B cell (primary cell): ENCODE measurements around the gene XDH. TPM values are rescaled to one million over a fixed set of nuclear protein-coding genes. Genes with fewer than 3 reads are reported as not detected.

Experiments
- ATAC-seq: fragments of 200-7000 bp; cut with Tn5 transposase; one replicate; pipeline ENCODE4 v1.10.0; 2021; ENCODE audit warnings: low read depth, mild to moderate bottlenecking, moderate number of reproducible peaks, moderate library complexity
- CTCF ChIA-PET: fragments of 350-600 bp; sonication (Branson Sonifier 250); formaldehyde crosslinking; loops from one replicate; lab custom pipeline; 2021; ENCODE audit warnings: antibody characterized with exemption, inconsistent platforms; lab: Charles Lee
- POLR2A ChIA-PET: fragments of 350-600 bp; sonication (Branson Sonifier 250); formaldehyde crosslinking; loops from one replicate; lab custom pipeline; 2021; ENCODE audit warnings: antibody characterized with exemption; lab: Charles Lee
- DNase-seq: peaks from one replicate; pipeline ENCODE4 v3.0.0; 2013
- H2AFZ ChIP-seq: 2 replicates; pipeline ENCODE4 v1.6.1; 2012; ENCODE audit warnings: mild to moderate bottlenecking, low read depth, low read length; ENCODE audit not compliant: insufficient read depth, poor library complexity, severe bottlenecking
- H3K27ac ChIP-seq, 2 donors: 1 replicate in 1 of 2; 2 replicates in 1 of 2; pipeline ENCODE4 v1.5.1; 2012 to 2013; ENCODE audit warnings: low read length in 2 of 2, mild to moderate bottlenecking in 2 of 2, moderate library complexity in 1 of 2
- H3K27me3 ChIP-seq, 4 experiments: fragments of 200-600 bp in 1 of 4; sonication (generic) in 1 of 4; replicated peaks in 1 of 4; 1 replicate in 2 of 4; 2 replicates in 2 of 4; pipeline versions ENCODE4 v1.6.1 to v1.7.0; 2013 to 2016; ENCODE audit warnings: low read length in 3 of 4, mild to moderate bottlenecking in 2 of 4, mixed read lengths in 1 of 4, moderate library complexity in 1 of 4; ENCODE audit not compliant: insufficient read depth in 4 of 4, control insufficient read depth in 3 of 4; ENCODE audit errors: control extremely low read depth in 1 of 4
- H3K36me3 ChIP-seq, 2 experiments: replicated peaks in 1 of 2; 1 replicate in 1 of 2; 2 replicates in 1 of 2; pipeline versions ENCODE4 v1.6.1 to v1.7.1; 2013; ENCODE audit warnings: low read length in 1 of 2; ENCODE audit not compliant: insufficient read depth in 2 of 2, control insufficient read depth in 1 of 2; ENCODE audit errors: control extremely low read depth in 1 of 2, extremely low read depth in 1 of 2
- H3K4me1 ChIP-seq, 2 donors: fragments of 200-600 bp in 1 of 2; sonication (generic) in 1 of 2; 1 replicate in 1 of 2; 2 replicates in 1 of 2; pipeline versions ENCODE4 v1.5.1 to v1.6.1; 2013 to 2017; ENCODE audit warnings: low read length in 2 of 2; ENCODE audit not compliant: control insufficient read depth in 2 of 2, insufficient read depth in 2 of 2
- H3K4me2 ChIP-seq: replicated peaks from 2 replicates; pipeline ENCODE3; 2012; ENCODE audit warnings: mild to moderate bottlenecking, low read depth, low read length; ENCODE audit not compliant: poor library complexity, severe bottlenecking
- H3K4me3 ChIP-seq, 5 experiments: fragments of 200-600 bp in 1 of 5; sonication (generic) in 1 of 5; 1 replicate in 3 of 5; 2 replicates in 2 of 5; pipeline versions ENCODE4 v1.5.1 to v1.7.0; 2011 to 2016; ENCODE audit warnings: low read length in 4 of 5, mild to moderate bottlenecking in 4 of 5, low read depth in 2 of 5, control low read depth in 1 of 5, moderate library complexity in 1 of 5; ENCODE audit not compliant: insufficient read depth in 1 of 5; ENCODE audit errors: control extremely low read depth in 1 of 5, extremely low read depth in 1 of 5
- H3K79me2 ChIP-seq: fragments of 200-600 bp; sonication (generic); one replicate; pipeline ENCODE4 v1.6.0; 2016; ENCODE audit warnings: low read length; ENCODE audit not compliant: control insufficient read depth, insufficient read depth
- H3K9ac ChIP-seq: fragments of 200-600 bp; sonication (generic); 2 replicates; pipeline ENCODE4 v1.6.1; 2017; ENCODE audit warnings: mild to moderate bottlenecking, low read length, moderate library complexity
- H3K9me3 ChIP-seq, 3 donors: one replicate each; pipeline versions ENCODE4 v1.6.1 to v1.7.1; 2013; ENCODE audit warnings: low read length in 2 of 3; ENCODE audit not compliant: control insufficient read depth in 2 of 3, insufficient read depth in 1 of 3; ENCODE audit errors: control extremely low read depth in 1 of 3
- H4K20me1 ChIP-seq: 2 replicates; pipeline ENCODE4 v1.6.0; 2012; ENCODE audit warnings: mild to moderate bottlenecking, low read length; ENCODE audit not compliant: insufficient read depth, control insufficient read depth, poor library complexity, severe bottlenecking
- H3K27ac Mint-ChIP-seq: one replicate; pipeline ENCODE4 v1.8.0; 2021; ENCODE audit warnings: mixed read lengths
- H3K27me3 Mint-ChIP-seq: one replicate; pipeline ENCODE4 v1.8.0; 2021; ENCODE audit warnings: mixed read lengths
- H3K4me1 Mint-ChIP-seq: one replicate; pipeline ENCODE4 v1.8.0; 2021; ENCODE audit warnings: mixed read lengths
- H3K4me3 Mint-ChIP-seq: one replicate; pipeline ENCODE4 v1.8.0; 2021; ENCODE audit warnings: mixed read lengths
- H3K9me3 Mint-ChIP-seq: one replicate; pipeline ENCODE4 v1.8.0; 2022; ENCODE audit warnings: mixed read lengths; ENCODE audit not compliant: insufficient read depth
- EZH2 ChIP-seq: IDR thresholded peaks from 2 replicates; pipeline ENCODE4 v1.6.1; 2012; ENCODE audit warnings: borderline replicate concordance, low read depth, mild to moderate bottlenecking, moderate library complexity, low read length; ENCODE audit not compliant: insufficient read depth, poor library complexity, severe bottlenecking
- WGBS: methylation state at CpG from one replicate; pipeline ENCODE4 v1.1.5; 2013; ENCODE audit warnings: missing lambda C conversion rate; ENCODE audit not compliant: insufficient coverage; 5-methylcytosine and 5-hydroxymethylcytosine counted together
- intact Hi-C: fragments of 100-400 bp; cut with micrococcal nuclease; formaldehyde crosslinking; loops from one replicate; pipeline ENCODE4 v1.10.0; 2022
- polyA plus RNA-seq: library from polyadenylated mRNA; depleted of rRNA; stranded (reverse); fragments of >200 nt; gene quantifications from 2 replicates; pipeline ENCODE4 v1.2.3, GENCODE V29; 2012
- total RNA-seq, 2 donors: library from RNA; stranded (reverse); fragments of 120-200 nt in 1 of 2; gene quantifications; 1 replicate in 1 of 2; 2 replicates in 1 of 2; pipeline versions ENCODE4 v1.2.3 to v1.2.4, GENCODE V29; 2013 to 2022
- TF ChIP-seq, protein P1 (sequence below): fragments of 200-600 bp; IDR thresholded peaks from one replicate; pipeline ENCODE4 v1.8.0; 2022; ENCODE audit warnings: antibody characterized with exemption, mild to moderate bottlenecking

The XDH gene
- total and polyA plus RNA-seq, 2 donors (not counting 1 experiment from before 2014, with no cell fraction given) = not detected

DNA sequence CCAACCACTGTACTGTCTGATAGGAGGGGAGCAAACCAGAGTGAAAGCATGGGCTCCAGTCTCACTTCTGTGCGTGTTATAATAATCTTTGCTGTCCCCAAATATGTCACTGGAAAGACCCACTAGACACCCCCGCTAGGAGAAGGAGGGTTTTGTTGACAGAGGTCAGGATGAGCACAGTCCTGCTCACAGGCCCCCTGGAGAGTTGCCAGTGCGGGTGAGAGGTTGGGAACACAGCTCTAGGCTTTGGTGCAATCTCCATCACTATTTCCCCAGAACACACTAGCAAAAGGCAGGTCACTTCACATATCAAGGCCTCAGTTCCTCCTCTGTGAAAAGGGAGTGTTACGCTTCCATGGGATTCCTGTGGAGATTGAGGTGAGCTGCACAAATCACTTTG is 9.7 kb downstream of the XDH start:
- ATAC-seq = no peak
- no peaks in the 10 kb centered on the region for H3K9me3 ChIP-seq
- ChIA-PET CTCF (no interaction called here), POLR2A (no interaction called here)
- no peak overlapping the region for H3K9ac ChIP-seq
- H3K4me1 ChIP-seq = no peaks in the 10 kb centered on the region
- intact Hi-C loops = no loop called here
- H3K27ac ChIP-seq = no peak overlapping the region
- H4K20me1 ChIP-seq = no peaks in the 10 kb centered on the region
- H3K36me3 ChIP-seq = no peaks in the 10 kb centered on the region
- H3K79me2 ChIP-seq = no peaks in the 10 kb centered on the region
- H2AFZ ChIP-seq = no peak overlapping the region
- H3K27me3 Mint-ChIP-seq = peaks cover 26% of the 10 kb centered on the region
- H3K4me3 ChIP-seq = no peak overlapping the region
- peaks cover 0 to 2% (median 1%) of the 10 kb centered on the region in 4 experiments for H3K27me3 ChIP-seq
- H3K4me1 Mint-ChIP-seq = no peaks in the 10 kb centered on the region
- H3K4me2 ChIP-seq = no peak overlapping the region
- TF ChIP-seq EZH2 = no peak
- TF ChIP-seq, protein P1, sequence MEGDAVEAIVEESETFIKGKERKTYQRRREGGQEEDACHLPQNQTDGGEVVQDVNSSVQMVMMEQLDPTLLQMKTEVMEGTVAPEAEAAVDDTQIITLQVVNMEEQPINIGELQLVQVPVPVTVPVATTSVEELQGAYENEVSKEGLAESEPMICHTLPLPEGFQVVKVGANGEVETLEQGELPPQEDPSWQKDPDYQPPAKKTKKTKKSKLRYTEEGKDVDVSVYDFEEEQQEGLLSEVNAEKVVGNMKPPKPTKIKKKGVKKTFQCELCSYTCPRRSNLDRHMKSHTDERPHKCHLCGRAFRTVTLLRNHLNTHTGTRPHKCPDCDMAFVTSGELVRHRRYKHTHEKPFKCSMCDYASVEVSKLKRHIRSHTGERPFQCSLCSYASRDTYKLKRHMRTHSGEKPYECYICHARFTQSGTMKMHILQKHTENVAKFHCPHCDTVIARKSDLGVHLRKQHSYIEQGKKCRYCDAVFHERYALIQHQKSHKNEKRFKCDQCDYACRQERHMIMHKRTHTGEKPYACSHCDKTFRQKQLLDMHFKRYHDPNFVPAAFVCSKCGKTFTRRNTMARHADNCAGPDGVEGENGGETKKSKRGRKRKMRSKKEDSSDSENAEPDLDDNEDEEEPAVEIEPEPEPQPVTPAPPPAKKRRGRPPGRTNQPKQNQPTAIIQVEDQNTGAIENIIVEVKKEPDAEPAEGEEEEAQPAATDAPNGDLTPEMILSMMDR = no peak
- no peak overlapping the region for H3K27ac Mint-ChIP-seq
- H3K9me3 Mint-ChIP-seq = peaks cover under 1% of the 10 kb centered on the region
- no peak overlapping the region for H3K4me3 Mint-ChIP-seq
- DNase-seq = no peak
- WGBS = no CpG with 5 or more reads among the region's 4 CpGs

DNA sequence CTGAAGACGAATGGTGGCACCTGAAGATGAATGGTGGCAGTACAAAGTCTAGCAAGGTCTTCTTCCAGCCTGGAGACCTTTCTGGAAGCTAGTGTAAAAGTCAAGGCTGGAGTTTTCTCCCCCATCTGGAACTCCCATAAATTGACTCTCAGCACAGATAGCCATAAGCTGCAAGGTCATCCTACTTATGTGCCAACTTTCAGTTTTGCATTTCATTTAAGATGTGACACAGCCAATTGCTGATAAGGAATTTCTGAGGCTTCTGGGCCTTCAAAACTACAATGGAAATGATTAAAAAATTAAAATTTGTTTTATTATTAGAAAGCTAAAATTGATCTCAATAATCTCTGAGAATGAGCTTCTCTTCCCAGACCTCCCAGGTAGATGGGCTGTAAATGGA is 10.2 kb downstream of the XDH start:
- H3K9me3 Mint-ChIP-seq = peaks cover 3% of the 10 kb centered on the region
- intact Hi-C loops = no loop called here

More for the DNA sequence above, 10.2 kb downstream of the XDH start:
- no CpG with 5 or more reads among the region's 1 CpG for WGBS
- H3K4me2 ChIP-seq = no peak overlapping the region
- TF ChIP-seq EZH2 = no peak
- TF ChIP-seq, protein P1 = no peak
- H3K79me2 ChIP-seq = no peaks in the 10 kb centered on the region
- no peaks in the 10 kb centered on the region for H3K9me3 ChIP-seq
- ATAC-seq = no peak
- H4K20me1 ChIP-seq = no peaks in the 10 kb centered on the region
- Mint-ChIP-seq H3K4me1 (no peaks in the 10 kb centered on the region), H3K27me3 (peaks cover 26% of the 10 kb centered on the region), H3K4me3 (no peak overlapping the region), H3K27ac (no peak overlapping the region)
- H3K36me3 ChIP-seq = no peaks in the 10 kb centered on the region
- no peaks in the 10 kb centered on the region for H3K4me1 ChIP-seq
- ChIA-PET CTCF (no interaction called here), POLR2A (no interaction called here)
- H2AFZ ChIP-seq = no peak overlapping the region
- H3K4me3 ChIP-seq = no peak overlapping the region
- no peak for DNase-seq
- no peak overlapping the region for H3K9ac ChIP-seq
- peaks cover 0 to 2% (median 0%) of the 10 kb centered on the region in 4 experiments for H3K27me3 ChIP-seq
- no peak overlapping the region for H3K27ac ChIP-seq
